Thymus (tissue), 2 donors: ENCODE data around the gene FN1. TPM values are rescaled to one million over a fixed set of nuclear protein-coding genes. Genes with fewer than 3 reads are reported as not detected.

Experiments
- polyA plus RNA-seq: library from polyadenylated mRNA; stranded (reverse); fragments of 200-250 nt; gene quantifications from one replicate; pipeline ENCODE4 v1.2.3, GENCODE V29; 2013
- total RNA-seq: library from RNA; stranded (reverse); fragments of 120-200 nt; gene quantifications from one replicate; pipeline ENCODE4 v1.2.4, GENCODE V29; 2013
- donor health status: healthy.

The FN1 gene
- total and polyA plus RNA-seq, 2 donors, result 222 to 439 TPM

Other genes with a start within 250 kb of the FN1 start
- 40.7 TPM for gene ATIC, start 124.0 kb downstream of the FN1 start, total RNA-seq
- 106 TPM for gene ATIC, start 124.0 kb downstream of the FN1 start, polyA plus RNA-seq